Endothelial cell of umbilical vein (primary cell): ENCODE measurements around the gene NCF4. TPM values are rescaled to one million over a fixed set of nuclear protein-coding genes. Genes with fewer than 3 reads are reported as not detected.

Experiments
- BruUV-seq: library from RNA; stranded (reverse); fragments of 400-500 nt; replicated peaks from 2 replicates; lab custom pipeline; 2021; lab: Mats Ljungman, UMichigan
- CTCF ChIA-PET: fragments of 300-600, 350-600 bp; sonication (Branson Sonifier 250); formaldehyde crosslinking; loops from one replicate; lab custom pipeline; 2021; ENCODE audit warnings: antibody characterized with exemption, inconsistent platforms; lab: Charles Lee
- POLR2A ChIA-PET: fragments of 300-600, 350-600 bp; sonication (Branson Sonifier 250); formaldehyde crosslinking; loops from one replicate; lab custom pipeline; 2021; ENCODE audit warnings: antibody characterized with exemption, inconsistent platforms; lab: Charles Lee
- DNase-seq: peaks from one replicate; pipeline ENCODE4 v3.0.0-alpha.2; 2011; ENCODE audit warnings: low read depth, low spot score
- FAIRE-seq: peaks from 2 replicates; lab custom pipeline; 2011; peaks lifted over from hg19 to GRCh38; lab: Jason Lieb, UNC
- H2AFZ ChIP-seq: 2 replicates; pipeline ENCODE4 v1.6.0; 2012; ENCODE audit warnings: low read depth, low read length, control low read depth, inconsistent platforms
- H3K27ac ChIP-seq: 2 replicates; pipeline ENCODE4 v1.5.1; 2011; ENCODE audit warnings: low read depth, mild to moderate bottlenecking, control low read depth, low read length, moderate library complexity; ENCODE audit not compliant: insufficient read depth
- H3K27me3 ChIP-seq, 2 experiments: 2 replicates each; pipeline versions ENCODE4 v1.6.0 to v1.6.1; 2011; ENCODE audit warnings: low read length in 2 of 2, mixed read lengths in 1 of 2; ENCODE audit not compliant: control insufficient read depth in 2 of 2, insufficient read depth in 2 of 2
- H3K36me3 ChIP-seq, 2 experiments: 2 replicates in 1 of 2; 3 replicates in 1 of 2; pipeline ENCODE4 v1.5.1; 2011; ENCODE audit warnings: low read length in 2 of 2, mild to moderate bottlenecking in 1 of 2, moderate library complexity in 1 of 2; ENCODE audit not compliant: control insufficient read depth in 2 of 2, insufficient read depth in 2 of 2; ENCODE audit errors: extremely low read depth in 1 of 2
- H3K4me1 ChIP-seq: 3 replicates; pipeline ENCODE4 v1.5.1; 2011; ENCODE audit warnings: mild to moderate bottlenecking, low read length; ENCODE audit not compliant: control insufficient read depth, insufficient read depth; ENCODE audit errors: extremely low read depth
- H3K4me2 ChIP-seq: 2 replicates; pipeline ENCODE4 v1.6.1; 2011; ENCODE audit warnings: low read length, control low read depth, mixed read lengths; ENCODE audit not compliant: insufficient read depth
- H3K4me3 ChIP-seq, 3 experiments: fragments of 200-600 bp in 1 of 3; sonication (generic), shearing (Covaris generic) in 1 of 3; replicated peaks in 1 of 3; 2 replicates each; pipeline ENCODE4 v1.5.1; 2011 to 2016; ENCODE audit warnings: control low read depth in 3 of 3, low read length in 3 of 3, mild to moderate bottlenecking in 2 of 3, inconsistent platforms in 1 of 3, low read depth in 1 of 3, moderate library complexity in 1 of 3; ENCODE audit not compliant: insufficient read depth in 1 of 3
- H3K79me2 ChIP-seq: 2 replicates; pipeline ENCODE4 v1.6.0; 2012; ENCODE audit warnings: low read length, inconsistent platforms; ENCODE audit not compliant: control insufficient read depth, insufficient read depth
- H3K9ac ChIP-seq: replicated peaks from 2 replicates; pipeline ENCODE3; 2011; ENCODE audit warnings: low read length, control low read depth; ENCODE audit not compliant: insufficient read depth; ENCODE audit errors: extremely low read depth
- H3K9me1 ChIP-seq: replicated peaks from 3 replicates; pipeline ENCODE4 v1.6.0; 2011; ENCODE audit warnings: mild to moderate bottlenecking, low read length; ENCODE audit not compliant: control insufficient read depth, insufficient read depth; ENCODE audit errors: extremely low read depth
- H3K9me3 ChIP-seq: replicated peaks from 2 replicates; pipeline ENCODE4 v1.5.1; 2012; ENCODE audit warnings: low read length, inconsistent platforms; ENCODE audit not compliant: control insufficient read depth, insufficient read depth
- H4K20me1 ChIP-seq: replicated peaks from 2 replicates; pipeline ENCODE3; 2011; ENCODE audit warnings: mild to moderate bottlenecking, low read length; ENCODE audit not compliant: control insufficient read depth, insufficient read depth; ENCODE audit errors: extremely low read depth
- CTCF ChIP-seq, 2 donors: IDR thresholded peaks; 1 replicate in 1 of 2; 2 replicates in 1 of 2; pipeline ENCODE4 v1.5.1; 2011; ENCODE audit warnings: low read length in 2 of 2, mild to moderate bottlenecking in 2 of 2, moderate library complexity in 2 of 2, control low read depth in 1 of 2, inconsistent platforms in 1 of 2, low read depth in 1 of 2; ENCODE audit not compliant: insufficient read depth in 1 of 2; ENCODE audit errors: extremely low read depth in 1 of 2
- FOS ChIP-seq: IDR thresholded peaks from 2 replicates; pipeline ENCODE4 v1.6.1; 2011; ENCODE audit warnings: mild to moderate bottlenecking, low read length, moderate library complexity, borderline replicate concordance; ENCODE audit not compliant: insufficient read depth
- GATA2 ChIP-seq: IDR thresholded peaks from 2 replicates; pipeline ENCODE4 v1.7.0; 2011; ENCODE audit warnings: low read depth, mild to moderate bottlenecking, moderate library complexity, mixed read lengths, low read length; ENCODE audit not compliant: insufficient read length, insufficient read depth
- POLR2AphosphoS5 ChIP-seq: IDR thresholded peaks from 2 replicates; pipeline ENCODE4 v1.6.1; 2012; ENCODE audit warnings: low read depth, mild to moderate bottlenecking, control low read depth, low read length, moderate library complexity; ENCODE audit not compliant: insufficient read depth
- dilution Hi-C: fragments of 300-500 bp; cut with MboI; formaldehyde crosslinking; loops from one replicate; pipeline ENCODE4 v1.15.0; 2019; ENCODE audit warnings: low sequenced_read_pairs; ENCODE audit not compliant: extremely low pct_ligation_motif_present
- intact Hi-C: fragments of 100-400 bp; cut with micrococcal nuclease; formaldehyde crosslinking; loops from one replicate; pipeline ENCODE4 v1.10.0; 2022
- polyA plus RNA-seq, 4 experiments: library from polyadenylated mRNA; depleted of rRNA in 3 of 4; stranded (reverse) in 3 of 4; unstranded in 1 of 4; fragments of >200 nt; gene quantifications; 2 replicates each; pipeline versions ENCODE4 v1.2.1 to v1.2.3, GENCODE V29; 2011 to 2012; ENCODE audit warnings: missing spikeins in 1 of 4
- total RNA-seq: library from RNA; stranded (reverse); gene quantifications from 2 replicates; pipeline ENCODE4 v1.2.3, GENCODE V29; 2021

Gene NCF4
- total and polyA plus RNA-seq, 2 donors (not counting 3 experiments of a cell fraction or from before 2014, with no cell fraction given) = 0.07 TPM; not detected in 1

GRCh38 chr22:36815558-36816338 is 45.1 kb upstream of the NCF4 start:
- Histone ChIP-seq H4K20me1 (no peaks in the 10 kb centered on the region), H3K4me1 (no peaks in the 10 kb centered on the region), H3K79me2 (no peaks in the 10 kb centered on the region), H3K9me3 (no peaks in the 10 kb centered on the region), H3K4me2 (no peak overlapping the region), H3K27ac (no peak overlapping the region), H3K36me3 (no peaks in the 10 kb centered on the region), H2AFZ (no peak overlapping the region), H3K4me3 (no peak overlapping the region), H3K9ac (no peak overlapping the region), H3K27me3 (peaks cover 50% of the 10 kb centered on the region in 2 experiments), H3K9me1 (no peaks in the 10 kb centered on the region)
- no TSS peak for BruUV-seq
- ChIA-PET POLR2A (no interaction called here), CTCF (interaction anchor here (1.0 kb wide), 1 partner anchor 19 kb away, joined by 3 read pairs; no protein-coding TSS in a partner anchor)
- no peak for TF ChIP-seq GATA2
- TF ChIP-seq CTCF (IDR thresholded peaks at IDR 0.05; ENCODE audit: extremely low read depth in 1 of 2, insufficient read depth in 1 of 2, low read depth in 1 of 2, low read length in 2 of 2) = no peak
- TF ChIP-seq POLR2AphosphoS5 = no peak
- TF ChIP-seq FOS = no peak
- dilution Hi-C loops = no loop called here
- FAIRE-seq (no peak), DNase-seq (no peak)
- intact Hi-C loops = no loop called here
